ENCODE measurements around the gene ISCU.

ISCU gene

GRCh38 chr12:108563136-108563803, 874 bp downstream of the ISCU start:
- H3F3A ChIP-seq (ENCODE audit: insufficient read depth) = peaks cover 7% of the 10 kb centered on the region
- H3K27me3 ChIP-seq (ENCODE audit: low read length) = no peaks in the 10 kb centered on the region
- peak overlapping the region; percentile 98 for H3K4me3 ChIP-seq (ENCODE audit: insufficient read depth, low read length, poor library complexity, severe bottlenecking)
- peaks cover 3% of the 10 kb centered on the region; the same call in 1 of the 2 replicates for H4K20me1 ChIP-seq (ENCODE audit: low read depth, low read length)
- H3K79me2 ChIP-seq (ENCODE audit: insufficient read depth, low read length) = peaks cover 33% of the 10 kb centered on the region
- peak overlapping the region; percentile 80 for H2AFZ ChIP-seq (ENCODE audit: low read depth, low read length, severe bottlenecking)
- H3K36me3 ChIP-seq (ENCODE audit: low read length) = peaks cover 8% of the 10 kb centered on the region; the same call in 1 of the 2 replicates
- H3K4me2 ChIP-seq (ENCODE audit: low read depth, low read length, poor library complexity, severe bottlenecking) = peak overlapping the region; percentile 88
- H3K9ac ChIP-seq (ENCODE audit: low read length) = peak overlapping the region; percentile 95
- H3K9me3 ChIP-seq (ENCODE audit: insufficient read depth, low read length) = no peaks in the 10 kb centered on the region
- H3K9me2 ChIP-seq (replicated peaks; ENCODE audit: insufficient read depth, low read length) = no peaks in the 10 kb centered on the region
- no peak for TF ChIP-seq EZH2phosphoT487 (conservative IDR thresholded peaks at IDR 0.05; ENCODE audit: low read length)
- TF ChIP-seq CTCF (IDR thresholded peaks at IDR 0.05; ENCODE audit: insufficient read depth, low read length, poor library complexity, severe bottlenecking) = peak; percentile 89
- H3K27ac ChIP-seq (ENCODE audit: low read depth, low read length) = peak overlapping the region; percentile 31; the same call in 1 of the 2 replicates

- Histone ChIP-seq H3K9ac (ENCODE audit: low read length) (0 out of 2 replicates have a peak overlapping the region, but pooled peaks have one; percentile 4), H3K4me2 (ENCODE audit: low read depth, low read length, poor library complexity, severe bottlenecking) (peak overlapping the region; percentile 88), H3K9me2 (replicated peaks; ENCODE audit: insufficient read depth, low read length) (no peaks in the 10 kb centered on the region), H3F3A (ENCODE audit: insufficient read depth) (peaks cover 7% of the 10 kb centered on the region), H3K4me3 (ENCODE audit: insufficient read depth, low read length, poor library complexity, severe bottlenecking) (no peak overlapping the region), H3K27me3 (ENCODE audit: low read length) (no peaks in the 10 kb centered on the region), H2AFZ (ENCODE audit: low read depth, low read length, severe bottlenecking) (no peak overlapping the region), H3K27ac (ENCODE audit: low read depth, low read length) (no peak overlapping the region), H3K9me3 (ENCODE audit: insufficient read depth, low read length) (no peaks in the 10 kb centered on the region), H3K79me2 (ENCODE audit: insufficient read depth, low read length) (peaks cover 29% of the 10 kb centered on the region), H4K20me1 (ENCODE audit: low read depth, low read length) (peaks cover 3% of the 10 kb centered on the region; the same call in 1 of the 2 replicates), H3K36me3 (ENCODE audit: low read length) (peaks cover 9% of the 10 kb centered on the region; the same call in 1 of the 2 replicates)
- no peak for TF ChIP-seq CTCF (IDR thresholded peaks at IDR 0.05; ENCODE audit: insufficient read depth, low read length, poor library complexity, severe bottlenecking)
- no peak for TF ChIP-seq EZH2phosphoT487 (conservative IDR thresholded peaks at IDR 0.05; ENCODE audit: low read length)
These were observed 1.4 kb downstream of the ISCU start for GRCh38 chr12:108563804-108564151.

GRCh38 chr12:108564724-108565123, 2.3 kb downstream of the ISCU start:
- H3K4me3 ChIP-seq (ENCODE audit: insufficient read depth, low read length, poor library complexity, severe bottlenecking) = no peak overlapping the region
- no peaks in the 10 kb centered on the region for H3K9me2 ChIP-seq (replicated peaks; ENCODE audit: insufficient read depth, low read length)
- TF ChIP-seq CTCF (IDR thresholded peaks at IDR 0.05; ENCODE audit: insufficient read depth, low read length, poor library complexity, severe bottlenecking) = no peak
- no peak for TF ChIP-seq EZH2phosphoT487 (conservative IDR thresholded peaks at IDR 0.05; ENCODE audit: low read length)
- peaks cover 3% of the 10 kb centered on the region; the same call in 1 of the 2 replicates for H4K20me1 ChIP-seq (ENCODE audit: low read depth, low read length)
- H3K4me2 ChIP-seq (ENCODE audit: low read depth, low read length, poor library complexity, severe bottlenecking) = no peak overlapping the region
- H3K79me2 ChIP-seq (ENCODE audit: insufficient read depth, low read length) = peaks cover 19% of the 10 kb centered on the region
- peaks cover 7% of the 10 kb centered on the region for H3F3A ChIP-seq (ENCODE audit: insufficient read depth)
- no peaks in the 10 kb centered on the region for H3K27me3 ChIP-seq (ENCODE audit: low read length)
- no peak overlapping the region for H3K9ac ChIP-seq (ENCODE audit: low read length)
- no peaks in the 10 kb centered on the region for H3K9me3 ChIP-seq (ENCODE audit: insufficient read depth, low read length)
- H3K27ac ChIP-seq (ENCODE audit: low read depth, low read length) = no peak overlapping the region
- H2AFZ ChIP-seq (ENCODE audit: low read depth, low read length, severe bottlenecking) = no peak overlapping the region
- peaks cover 12% of the 10 kb centered on the region; the same call in 1 of the 2 replicates for H3K36me3 ChIP-seq (ENCODE audit: low read length)
